ENCODE results near the gene FMO1. TPM values are rescaled to one million over a fixed set of nuclear protein-coding genes. Genes with fewer than 3 reads are reported as not detected.
"Not testable (repeated sequence)": the region's sequence is repeated elsewhere in the genome, so short reads cannot be mapped to it uniquely, and the experiment has no call there.

The FMO1 gene
- total RNA-seq, 2 donors from 2014 or later: 0.28 TPM; not detected in 1

DNA sequence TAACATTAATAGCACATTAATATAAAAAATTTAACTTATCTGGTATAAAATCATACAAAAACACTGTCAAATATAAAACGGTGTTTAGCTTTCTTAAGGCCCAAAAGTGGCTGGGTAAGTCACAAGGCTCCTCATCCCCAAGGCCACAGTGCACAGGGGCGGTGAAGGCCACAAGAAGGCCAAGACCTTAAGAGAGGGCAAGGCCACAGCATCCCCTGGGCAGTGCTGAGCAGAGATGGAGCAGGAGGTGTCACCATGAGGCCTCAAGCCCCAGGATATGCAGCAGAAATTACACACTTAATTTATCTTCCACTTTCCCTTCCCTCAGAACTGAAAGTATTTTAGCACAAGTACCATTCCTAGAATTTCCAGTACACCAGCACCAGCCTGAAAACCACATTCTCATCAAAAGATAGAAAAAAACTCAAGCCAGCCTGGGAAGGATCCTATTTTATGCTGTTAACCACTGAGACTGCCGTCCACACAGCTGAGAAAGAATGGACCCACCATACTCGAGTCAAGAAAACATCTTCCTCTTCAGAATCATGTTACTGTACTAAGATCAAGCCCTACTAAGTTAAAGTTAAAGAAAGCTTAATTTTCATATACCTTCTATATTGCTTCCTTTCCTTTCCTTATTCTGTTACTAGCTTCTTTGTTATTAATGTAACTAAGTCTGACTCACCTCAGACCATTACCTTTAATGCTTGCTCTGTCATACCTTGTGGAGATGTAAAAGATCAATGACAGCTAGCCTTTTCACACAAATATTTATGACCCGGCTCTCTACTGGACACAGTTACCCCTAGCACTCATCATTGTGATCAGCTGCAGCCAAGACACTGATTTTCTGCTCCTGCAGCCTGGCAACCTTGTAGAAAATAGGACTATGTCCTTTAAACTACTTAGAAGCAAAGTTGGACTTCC, 26.4 kb upstream of the FMO1 start:
- TF ChIP-seq, protein P1, sequence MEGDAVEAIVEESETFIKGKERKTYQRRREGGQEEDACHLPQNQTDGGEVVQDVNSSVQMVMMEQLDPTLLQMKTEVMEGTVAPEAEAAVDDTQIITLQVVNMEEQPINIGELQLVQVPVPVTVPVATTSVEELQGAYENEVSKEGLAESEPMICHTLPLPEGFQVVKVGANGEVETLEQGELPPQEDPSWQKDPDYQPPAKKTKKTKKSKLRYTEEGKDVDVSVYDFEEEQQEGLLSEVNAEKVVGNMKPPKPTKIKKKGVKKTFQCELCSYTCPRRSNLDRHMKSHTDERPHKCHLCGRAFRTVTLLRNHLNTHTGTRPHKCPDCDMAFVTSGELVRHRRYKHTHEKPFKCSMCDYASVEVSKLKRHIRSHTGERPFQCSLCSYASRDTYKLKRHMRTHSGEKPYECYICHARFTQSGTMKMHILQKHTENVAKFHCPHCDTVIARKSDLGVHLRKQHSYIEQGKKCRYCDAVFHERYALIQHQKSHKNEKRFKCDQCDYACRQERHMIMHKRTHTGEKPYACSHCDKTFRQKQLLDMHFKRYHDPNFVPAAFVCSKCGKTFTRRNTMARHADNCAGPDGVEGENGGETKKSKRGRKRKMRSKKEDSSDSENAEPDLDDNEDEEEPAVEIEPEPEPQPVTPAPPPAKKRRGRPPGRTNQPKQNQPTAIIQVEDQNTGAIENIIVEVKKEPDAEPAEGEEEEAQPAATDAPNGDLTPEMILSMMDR (IDR thresholded peaks at IDR 0.05): no peak
- no peak for TF ChIP-seq POLR2AphosphoS5 (IDR thresholded peaks at IDR 0.05)
- Histone ChIP-seq H3K9me3 (no peaks in the 10 kb centered on the region), H3K27ac (peak overlapping the region; percentile 6 to 33), H3K36me3 (no peaks in the 10 kb centered on the region), H3K4me1 (replicated peaks) (peaks cover 5% of the 10 kb centered on the region), H3K4me3 (no peak overlapping the region), H3K27me3 (replicated peaks; ENCODE audit: insufficient read depth) (no peaks in the 10 kb centered on the region)
- WGBS: 71% methylated on average over 5 of the region's 5 CpGs
- intact Hi-C loops (cut with DNase I): no loop called here
- DNase-seq (ENCODE audit: low spot score): no peak

DNA sequence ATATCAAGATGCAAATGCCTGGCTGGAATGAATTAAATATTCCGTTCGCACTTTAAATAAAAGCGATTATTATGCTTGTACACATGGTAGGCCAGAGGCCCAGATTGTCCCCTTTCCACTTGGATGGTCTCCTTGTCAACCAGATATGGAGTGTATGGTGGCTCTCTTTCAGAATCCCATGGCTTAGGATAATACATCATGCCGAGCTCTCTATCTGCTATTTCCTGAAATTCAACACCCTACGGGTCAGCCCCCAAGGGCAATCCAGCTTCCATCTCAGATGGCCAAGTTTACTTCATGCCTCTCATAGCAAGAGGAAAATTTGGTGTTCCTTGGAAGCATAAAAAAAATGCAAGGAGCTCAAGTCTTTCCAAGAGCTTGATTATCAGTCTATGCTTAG, 25.4 kb upstream of the FMO1 start:
- intact Hi-C loops (cut with DNase I): no loop called here
- peak overlapping the region; percentile 58 to 66 for H3K27ac ChIP-seq
- H3K4me3 ChIP-seq: no peak overlapping the region
- no peaks in the 10 kb centered on the region for H3K36me3 ChIP-seq
- no peaks in the 10 kb centered on the region for H3K27me3 ChIP-seq (replicated peaks; ENCODE audit: insufficient read depth)
- peaks cover 5% of the 10 kb centered on the region for H3K4me1 ChIP-seq (replicated peaks)
- TF ChIP-seq, protein P1 (IDR thresholded peaks at IDR 0.05): no peak
- TF ChIP-seq POLR2A (IDR thresholded peaks at IDR 0.05): no peak
- TF ChIP-seq POLR2AphosphoS5 (IDR thresholded peaks at IDR 0.05): no peak
- DNase-seq (ENCODE audit: low spot score): no peak
- WGBS: 53% methylated on average over 5 of the region's 5 CpGs
- no peaks in the 10 kb centered on the region for H3K9me3 ChIP-seq

DNA sequence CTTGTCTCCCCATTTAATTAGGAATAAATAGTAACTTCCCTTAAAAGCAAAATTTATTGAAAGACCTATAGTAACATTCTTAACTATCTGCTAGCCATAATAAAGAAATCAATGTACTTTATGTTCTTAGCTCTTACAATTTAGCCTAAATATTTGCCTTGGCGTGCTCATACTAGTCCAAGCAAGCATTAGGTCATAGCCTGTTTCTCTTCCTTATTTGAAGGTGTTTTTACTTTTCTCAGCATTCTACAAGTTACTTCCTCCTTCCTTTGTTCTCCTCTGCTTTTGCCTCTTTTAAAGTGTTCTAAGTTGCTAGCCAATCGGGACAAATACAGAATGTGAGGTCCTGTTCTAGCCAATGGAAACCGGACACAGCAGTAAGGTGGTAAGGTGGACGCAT, 24.0 kb upstream of the FMO1 start:
- H3K4me3 ChIP-seq; H3K9me3 ChIP-seq; H3K27me3 ChIP-seq (replicated peaks; ENCODE audit: insufficient read depth); intact Hi-C loops (cut with DNase I); H3K4me1 ChIP-seq (replicated peaks); H3K36me3 ChIP-seq: not testable (repeated sequence)
- peak; percentile 50 for DNase-seq (ENCODE audit: low spot score)
- peak; percentile 57 for TF ChIP-seq POLR2AphosphoS5 (IDR thresholded peaks at IDR 0.05)
- peak overlapping the region; percentile 58 to 66 for H3K27ac ChIP-seq
- WGBS: 61% methylated on average over 4 of the region's 4 CpGs

DNA sequence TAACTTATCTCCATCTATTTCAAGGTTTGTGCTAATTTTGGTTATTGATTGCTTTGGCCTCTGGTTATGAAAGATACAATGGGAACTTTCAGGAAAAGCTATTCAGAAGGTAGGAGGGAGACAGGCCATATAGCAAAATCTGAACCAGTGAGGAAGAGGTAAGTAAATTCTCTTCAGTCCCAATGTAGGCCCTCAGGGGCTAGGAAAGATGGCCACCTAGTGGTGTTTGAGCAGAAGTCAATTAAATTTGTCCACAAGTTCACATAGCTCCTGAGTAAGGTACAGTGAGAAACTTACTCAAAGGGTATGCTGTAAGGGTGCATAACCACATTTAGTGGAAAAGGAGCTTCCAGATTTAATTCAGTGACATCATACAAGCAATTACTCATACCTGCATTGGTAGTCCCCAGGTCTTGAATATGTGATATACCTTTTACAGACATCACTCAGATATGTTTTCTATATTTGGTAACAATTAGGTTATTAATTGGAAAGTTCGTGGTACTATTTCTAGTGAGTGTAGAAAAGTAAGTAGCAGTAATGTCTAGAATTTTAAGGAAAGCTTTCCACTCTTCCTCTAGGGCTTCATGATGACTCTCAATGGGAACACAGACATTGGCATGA, 21.4 kb upstream of the FMO1 start:
- intact Hi-C loops (cut with DNase I): loop anchor here (2.0 to 5.0 kb wide), 2 partner anchors 146 to 260 kb away; no protein-coding TSS in a partner anchor

DNA sequence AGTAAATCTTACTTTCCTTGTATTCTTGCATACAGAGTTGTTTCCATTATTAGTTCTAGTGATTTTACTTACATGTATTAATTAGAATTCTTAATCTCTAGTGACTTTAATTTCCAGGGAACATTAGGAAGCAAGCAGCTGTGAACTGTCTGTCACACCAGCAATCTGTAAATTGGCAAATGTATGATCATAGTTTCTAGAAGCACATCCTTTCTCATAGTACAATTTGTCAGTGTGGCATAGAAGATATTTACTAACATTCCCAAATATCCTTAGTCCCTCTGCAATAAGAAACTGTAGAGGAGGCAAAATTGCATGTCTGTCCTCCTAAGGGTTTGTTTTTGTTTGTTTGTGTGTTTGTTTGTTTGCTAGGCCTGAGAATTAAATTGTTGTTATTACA, 17.0 kb upstream of the FMO1 start:
- TF ChIP-seq, protein P1 (IDR thresholded peaks at IDR 0.05): no peak
- TF ChIP-seq POLR2AphosphoS5 (IDR thresholded peaks at IDR 0.05) (no peak), POLR2A (IDR thresholded peaks at IDR 0.05) (no peak)
- no peak for DNase-seq (ENCODE audit: low spot score)
- Histone ChIP-seq H3K4me1 (replicated peaks) (no peaks in the 10 kb centered on the region), H3K4me3 (no peak overlapping the region), H3K9me3 (no peaks in the 10 kb centered on the region), H3K36me3 (no peaks in the 10 kb centered on the region), H3K27me3 (replicated peaks; ENCODE audit: insufficient read depth) (no peaks in the 10 kb centered on the region), H3K27ac (no peak overlapping the region)
- intact Hi-C loops (cut with DNase I): no loop called here

More for the DNA sequence above, 21.4 kb upstream of the FMO1 start:
- TF ChIP-seq POLR2AphosphoS5 (IDR thresholded peaks at IDR 0.05): peak; percentile 47
- TF ChIP-seq POLR2A (IDR thresholded peaks at IDR 0.05): no peak
- TF ChIP-seq, protein P1 (IDR thresholded peaks at IDR 0.05): peak; percentile 57 to 87 (median 83)
- DNase-seq (ENCODE audit: low spot score): peak; percentile 60
- Histone ChIP-seq H3K36me3 (no peaks in the 10 kb centered on the region), H3K9me3 (no peaks in the 10 kb centered on the region), H3K4me3 (no peak overlapping the region), H3K27me3 (replicated peaks; ENCODE audit: insufficient read depth) (no peaks in the 10 kb centered on the region), H3K27ac (no peak overlapping the region), H3K4me1 (replicated peaks) (no peaks in the 10 kb centered on the region)
- 86% methylated on average over 1 of the region's 1 CpG for WGBS

Measured in prostate gland (tissue), 2 donors.